Prostate gland (tissue), 2 donors: ENCODE results near the gene SIRPB2. TPM values are rescaled to one million over a fixed set of nuclear protein-coding genes. Genes with fewer than 3 reads are reported as not detected.

Source experiments
- DNase-seq: peaks from one replicate; pipeline ENCODE4 v3.0.0-alpha.2; 2019; ENCODE audit warnings: low spot score
- H3K27ac ChIP-seq, 2 donors: fragments of 200-600 bp; sonication (generic); 2 replicates each; pipeline ENCODE4 v1.5.1; 2017 to 2019
- H3K27me3 ChIP-seq: fragments of 200-600 bp; sonication (generic); replicated peaks from 2 replicates; pipeline ENCODE4 v1.5.1; 2019; ENCODE audit not compliant: insufficient read depth
- H3K36me3 ChIP-seq, 2 donors: fragments of 200-600 bp; sonication (generic); 1 replicate in 1 of 2; 2 replicates in 1 of 2; pipeline versions ENCODE4 v1.5.1 to v1.8.1; 2017 to 2019
- H3K4me1 ChIP-seq: fragments of 200-600 bp; sonication (generic); replicated peaks from 2 replicates; pipeline ENCODE4 v1.5.1; 2019
- H3K4me3 ChIP-seq, 2 donors: fragments of 200-600 bp; sonication (generic); 2 replicates each; pipeline ENCODE4 v1.5.1; 2017 to 2019
- H3K9me3 ChIP-seq: fragments of 200-600 bp; sonication (generic); 2 replicates; pipeline ENCODE4 v1.5.1; 2017
- POLR2A ChIP-seq: fragments of 450-650 bp; IDR thresholded peaks from one replicate; pipeline ENCODE4 v1.6.1; 2016; ENCODE audit warnings: antibody characterized with exemption, mild to moderate bottlenecking
- POLR2AphosphoS5 ChIP-seq: sonication (generic); formaldehyde crosslinking; IDR thresholded peaks from one replicate; pipeline ENCODE4 v1.6.1; 2017; ENCODE audit warnings: antibody characterized with exemption
- WGBS: methylation state at CpG from one replicate; pipeline ENCODE4 v1.1.5; 2018; 5-methylcytosine and 5-hydroxymethylcytosine counted together
- intact Hi-C: fragments of 100-400 bp; cut with DNase I; formaldehyde crosslinking; loops from one replicate; pipeline ENCODE4 v1.14.2; 2022
- total RNA-seq, 2 donors: library from RNA; depleted of rRNA; stranded (reverse); fragments of >200 nt; gene quantifications; one replicate each; pipeline ENCODE4 v1.1.0, GENCODE V29; 2016
- TF ChIP-seq, protein P1 (sequence below), 4 experiments: fragments of 200-600 bp in 2 of 4; fragments of 450-650 bp in 2 of 4; sonication (generic) in 2 of 4; IDR thresholded peaks; 1 replicate in 3 of 4; 2 replicates in 1 of 4; pipeline ENCODE4 v1.5.1; 2016 to 2019; ENCODE audit warnings: antibody characterized with exemption in 4 of 4, mild to moderate bottlenecking in 2 of 4, moderate library complexity in 2 of 4

SIRPB2 gene
- total RNA-seq, 2 donors from 2014 or later: 0.36 to 3.2 TPM

DNA sequence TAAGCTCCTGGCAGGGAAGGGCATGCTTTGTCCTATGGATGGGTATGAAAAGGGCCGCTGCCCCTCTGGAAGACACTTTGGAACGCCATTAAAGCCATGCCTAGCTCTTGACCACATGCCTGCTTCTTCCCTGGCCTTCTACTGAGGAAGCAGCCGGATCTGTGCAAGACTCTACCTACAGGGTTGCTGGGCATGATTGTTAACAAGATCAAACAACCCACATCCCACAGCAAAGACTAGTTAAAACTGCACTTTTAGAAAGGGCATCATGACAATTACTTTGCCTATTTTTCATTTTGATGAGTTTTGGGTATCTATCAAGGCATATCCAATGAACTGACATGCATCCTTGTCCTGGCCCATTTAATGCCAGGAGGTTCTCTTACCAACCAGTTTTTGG is 50.1 kb downstream of the SIRPB2 start:
- H3K27ac ChIP-seq: no peak overlapping the region
- H3K4me1 ChIP-seq: no peaks in the 10 kb centered on the region
- TF ChIP-seq, protein P1, sequence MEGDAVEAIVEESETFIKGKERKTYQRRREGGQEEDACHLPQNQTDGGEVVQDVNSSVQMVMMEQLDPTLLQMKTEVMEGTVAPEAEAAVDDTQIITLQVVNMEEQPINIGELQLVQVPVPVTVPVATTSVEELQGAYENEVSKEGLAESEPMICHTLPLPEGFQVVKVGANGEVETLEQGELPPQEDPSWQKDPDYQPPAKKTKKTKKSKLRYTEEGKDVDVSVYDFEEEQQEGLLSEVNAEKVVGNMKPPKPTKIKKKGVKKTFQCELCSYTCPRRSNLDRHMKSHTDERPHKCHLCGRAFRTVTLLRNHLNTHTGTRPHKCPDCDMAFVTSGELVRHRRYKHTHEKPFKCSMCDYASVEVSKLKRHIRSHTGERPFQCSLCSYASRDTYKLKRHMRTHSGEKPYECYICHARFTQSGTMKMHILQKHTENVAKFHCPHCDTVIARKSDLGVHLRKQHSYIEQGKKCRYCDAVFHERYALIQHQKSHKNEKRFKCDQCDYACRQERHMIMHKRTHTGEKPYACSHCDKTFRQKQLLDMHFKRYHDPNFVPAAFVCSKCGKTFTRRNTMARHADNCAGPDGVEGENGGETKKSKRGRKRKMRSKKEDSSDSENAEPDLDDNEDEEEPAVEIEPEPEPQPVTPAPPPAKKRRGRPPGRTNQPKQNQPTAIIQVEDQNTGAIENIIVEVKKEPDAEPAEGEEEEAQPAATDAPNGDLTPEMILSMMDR (IDR thresholded peaks at IDR 0.05): no peak
- TF ChIP-seq POLR2AphosphoS5 (no peak), POLR2A (no peak)
- H3K9me3 ChIP-seq: no peaks in the 10 kb centered on the region
- no peaks in the 10 kb centered on the region for H3K27me3 ChIP-seq
- H3K36me3 ChIP-seq: peaks cover 5 to 33% of the 10 kb centered on the region in 2 donors
- DNase-seq: no peak
- WGBS: 89% methylated on average over 3 of the region's 3 CpGs
- H3K4me3 ChIP-seq: no peak overlapping the region
- intact Hi-C loops: no loop called here

GRCh38 chr20:1440024-1440423 is 51.2 kb downstream of the SIRPB2 start:
- Histone ChIP-seq H3K27me3 (no peaks in the 10 kb centered on the region), H3K9me3 (no peaks in the 10 kb centered on the region), H3K36me3 (peaks cover 0 to 21% of the 10 kb centered on the region in 2 donors), H3K4me1 (no peaks in the 10 kb centered on the region), H3K27ac (no peak overlapping the region), H3K4me3 (no peak overlapping the region)
- DNase-seq: no peak
- 84% methylated on average over 6 of the region's 6 CpGs for WGBS
- TF ChIP-seq, protein P1 (IDR thresholded peaks at IDR 0.05): peak in 1 of 4 experiments; percentile 30
- no peak for TF ChIP-seq POLR2AphosphoS5
- intact Hi-C loops: no loop called here

- H3K4me1 ChIP-seq: no peaks in the 10 kb centered on the region
- 100% methylated on average over 1 of the region's 1 CpG for WGBS
- TF ChIP-seq, protein P1 (IDR thresholded peaks at IDR 0.05): no peak
- TF ChIP-seq POLR2A: no peak
- TF ChIP-seq POLR2AphosphoS5: no peak
- intact Hi-C loops: no loop called here
- no peak overlapping the region for H3K27ac ChIP-seq
- H3K9me3 ChIP-seq: no peaks in the 10 kb centered on the region
- DNase-seq: no peak
- no peaks in the 10 kb centered on the region for H3K27me3 ChIP-seq
- H3K36me3 ChIP-seq: peaks cover 0 to 12% of the 10 kb centered on the region in 2 donors
- no peak overlapping the region for H3K4me3 ChIP-seq
These were observed 52.9 kb downstream of the SIRPB2 start for GRCh38 chr20:1438361-1438760.

DNA sequence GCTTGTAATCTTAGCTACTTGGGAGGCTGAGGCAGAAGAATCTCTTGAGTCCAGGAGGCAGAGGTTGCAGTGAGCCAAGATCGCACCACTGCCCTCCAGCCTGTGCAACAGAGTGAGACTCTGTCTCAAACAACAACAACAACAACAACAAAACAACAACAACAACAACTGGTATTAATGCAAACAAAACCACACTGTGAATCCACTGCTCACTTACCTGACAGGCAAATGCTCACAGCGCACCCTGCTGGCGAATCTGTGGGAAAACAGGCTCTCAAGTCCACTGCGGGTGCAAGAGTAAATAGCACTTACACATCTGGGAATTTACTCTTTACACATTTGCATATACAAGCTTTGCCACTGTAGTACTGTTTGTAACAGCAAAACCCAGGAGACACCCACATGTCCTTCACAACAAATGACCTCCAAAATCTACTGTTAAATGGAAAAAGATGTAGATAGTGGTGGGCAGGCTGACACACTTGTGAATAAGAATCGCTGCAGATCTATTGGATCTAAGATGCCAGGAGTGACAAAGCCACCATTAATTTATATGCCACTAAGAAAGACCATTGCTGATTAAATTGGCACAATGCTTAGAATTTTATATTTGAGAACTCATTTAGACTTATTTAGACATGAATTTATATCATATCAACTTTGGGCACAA is 53.9 kb downstream of the SIRPB2 start:
- no peaks in the 10 kb centered on the region for H3K9me3 ChIP-seq
- peak; percentile 44 for DNase-seq
- intact Hi-C loops: loop anchor here (2.0 kb wide), 1 partner anchor 125 kb away; no protein-coding TSS in a partner anchor
- H3K4me3 ChIP-seq: no peak overlapping the region
- no peak for TF ChIP-seq POLR2AphosphoS5
- TF ChIP-seq, protein P1 (IDR thresholded peaks at IDR 0.05): peak; percentile 41 to 84 (median 80)
- no peaks in the 10 kb centered on the region for H3K27me3 ChIP-seq
- peaks cover 0 to 3% of the 10 kb centered on the region in 2 donors for H3K36me3 ChIP-seq
- H3K27ac ChIP-seq: no peak overlapping the region
- WGBS: 36% methylated on average over 5 of the region's 5 CpGs
- no peaks in the 10 kb centered on the region for H3K4me1 ChIP-seq

GRCh38 chr20:1436263-1436662 is 55.0 kb downstream of the SIRPB2 start:
- no peak overlapping the region for H3K27ac ChIP-seq
- TF ChIP-seq POLR2A (no peak), POLR2AphosphoS5 (no peak)
- TF ChIP-seq, protein P1 (IDR thresholded peaks at IDR 0.05): no peak
- intact Hi-C loops: loop anchor here (2.0 kb wide), 1 partner anchor 123 kb away; no protein-coding TSS in a partner anchor
- DNase-seq: no peak
- 91% methylated on average over 8 of the region's 8 CpGs for WGBS
- no peaks in the 10 kb centered on the region for H3K9me3 ChIP-seq
- H3K4me3 ChIP-seq: no peak overlapping the region
- no peaks in the 10 kb centered on the region for H3K4me1 ChIP-seq
- no peaks in the 10 kb centered on the region for H3K27me3 ChIP-seq
- no peaks in the 10 kb centered on the region for H3K36me3 ChIP-seq
